ENCODE results near the gene LRP4. TPM values are rescaled to one million over a fixed set of nuclear protein-coding genes. Genes with fewer than 3 reads are reported as not detected.
"Not testable (repeated sequence)": the region's sequence is repeated elsewhere in the genome, so short reads cannot be mapped to it uniquely, and the experiment has no call there.

The LRP4 gene
- total RNA-seq, 1 experiment from 2014 or later, result 0.87 TPM

DNA sequence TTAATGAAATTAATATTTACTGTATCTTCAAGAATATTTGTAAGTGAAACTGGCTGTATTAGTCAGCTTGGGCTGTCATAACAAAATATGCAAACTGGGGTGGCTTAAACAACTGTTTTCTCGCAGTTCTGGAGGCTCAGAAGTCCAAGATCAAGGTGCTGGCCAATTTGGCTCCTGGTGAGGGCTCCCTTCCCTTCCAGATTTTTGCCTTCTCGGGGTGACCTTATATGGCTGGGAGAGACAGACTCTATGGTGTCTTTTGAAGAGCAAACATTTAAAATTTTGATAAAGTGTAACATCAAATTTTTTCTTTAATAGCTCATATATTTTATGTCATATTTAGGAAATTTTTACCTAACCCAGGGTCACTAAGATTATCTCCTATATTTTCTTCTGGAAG, 48.4 kb upstream of the LRP4 start:
- H3K9me3 ChIP-seq (ENCODE audit: low read length), result no peaks in the 10 kb centered on the region
- ChIA-PET POLR2A (ENCODE audit: unreplicated experiment) (interaction anchor here (0.6 kb wide), 1 partner anchor 14 kb away, joined by 7 read pairs; no protein-coding TSS in a partner anchor), CTCF (no interaction called here)
- no peaks in the 10 kb centered on the region for H3K36me3 ChIP-seq (ENCODE audit: low read depth, low read length)
- ATAC-seq (no peak), DNase-seq (no peak)
- no peaks in the 10 kb centered on the region for H4K20me1 ChIP-seq (ENCODE audit: low read length)
- H3K27me3 ChIP-seq (ENCODE audit: low read length), result no peaks in the 10 kb centered on the region
- BruUV-seq (replicated peaks), result no TSS peak
- no peak for TF ChIP-seq EZH2 (IDR thresholded peaks at IDR 0.05; ENCODE audit: low read length, unreplicated experiment)
- no peak for TF ChIP-seq CTCF (conservative IDR thresholded peaks at IDR 0.05; ENCODE audit: low read depth, low read length)
- no peak for TF ChIP-seq EZH2phosphoT487 (IDR thresholded peaks at IDR 0.05; ENCODE audit: borderline replicate concordance, low read length)
- no peaks in the 10 kb centered on the region for H3F3A ChIP-seq (ENCODE audit: low read length, unreplicated experiment)
- H3K9me2 ChIP-seq (replicated peaks; ENCODE audit: low read length), result no peaks in the 10 kb centered on the region
- H3K4me3 ChIP-seq (ENCODE audit: low read length), result no peak overlapping the region
- no peak overlapping the region for H2AFZ ChIP-seq (ENCODE audit: low read length)
- no peak overlapping the region for H3K27ac ChIP-seq (ENCODE audit: low read length)
- no peaks in the 10 kb centered on the region for H3K4me1 ChIP-seq (ENCODE audit: insufficient read depth, low read length)
- H3K79me2 ChIP-seq (ENCODE audit: low read length), result no peaks in the 10 kb centered on the region
- no peak overlapping the region for H3K4me2 ChIP-seq (ENCODE audit: low read length)
- no peak overlapping the region for H3K9ac ChIP-seq (ENCODE audit: low read length)
- intact Hi-C loops (cut with micrococcal nuclease), result no loop called here

DNA sequence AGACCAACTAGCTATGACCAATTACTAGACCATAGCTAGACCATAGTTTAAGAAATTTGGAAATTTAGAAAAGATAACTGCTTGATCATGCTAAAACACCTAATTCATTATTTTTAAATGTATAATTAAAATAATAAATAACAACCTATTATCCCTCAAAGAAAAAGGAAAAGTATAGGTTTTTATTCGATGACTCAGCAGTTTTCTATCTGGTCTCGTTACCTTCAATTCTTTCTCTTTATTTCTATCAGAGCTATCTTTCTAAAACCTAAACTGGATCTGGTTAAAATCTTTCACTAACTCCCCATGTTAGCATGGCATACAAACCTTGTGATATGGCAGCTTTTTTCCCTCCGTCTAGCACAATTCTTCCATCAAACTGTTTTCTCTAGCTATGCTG, 45.5 kb upstream of the LRP4 start:
- Histone ChIP-seq H3K4me3 (ENCODE audit: low read length) (no peak overlapping the region), H3K27me3 (ENCODE audit: low read length) (no peaks in the 10 kb centered on the region), H3K4me2 (ENCODE audit: low read length) (no peak overlapping the region), H3K36me3 (ENCODE audit: low read depth, low read length) (no peaks in the 10 kb centered on the region), H3F3A (ENCODE audit: low read length, unreplicated experiment) (no peaks in the 10 kb centered on the region), H2AFZ (ENCODE audit: low read length) (no peak overlapping the region), H3K79me2 (ENCODE audit: low read length) (no peaks in the 10 kb centered on the region), H3K9me3 (ENCODE audit: low read length) (no peaks in the 10 kb centered on the region), H3K27ac (ENCODE audit: low read length) (no peak overlapping the region), H4K20me1 (ENCODE audit: low read length) (no peaks in the 10 kb centered on the region), H3K4me1 (ENCODE audit: insufficient read depth, low read length) (no peaks in the 10 kb centered on the region), H3K9ac (ENCODE audit: low read length) (no peak overlapping the region), H3K9me2 (replicated peaks; ENCODE audit: low read length) (no peaks in the 10 kb centered on the region)
- TF ChIP-seq EZH2phosphoT487 (IDR thresholded peaks at IDR 0.05; ENCODE audit: borderline replicate concordance, low read length) (no peak), CTCF (conservative IDR thresholded peaks at IDR 0.05; ENCODE audit: low read depth, low read length) (no peak), EZH2 (IDR thresholded peaks at IDR 0.05; ENCODE audit: low read length, unreplicated experiment) (no peak)
- DNase-seq (no peak), ATAC-seq (no peak)
- ChIA-PET POLR2A (ENCODE audit: unreplicated experiment) (no interaction called here), CTCF (interaction anchor here (0.5 kb wide), 1 partner anchor 98 kb away, joined by 3 read pairs; no protein-coding TSS in a partner anchor)
- no TSS peak for BruUV-seq (replicated peaks)
- intact Hi-C loops (cut with micrococcal nuclease), result no loop called here

GRCh38 chr11:46961886-46962285, 43.5 kb upstream of the LRP4 start:
- H3K9ac ChIP-seq (ENCODE audit: low read length); H3K79me2 ChIP-seq (ENCODE audit: low read length); H4K20me1 ChIP-seq (ENCODE audit: low read length); H3K36me3 ChIP-seq (ENCODE audit: low read depth, low read length); H3K27me3 ChIP-seq (ENCODE audit: low read length); ATAC-seq; H3K27ac ChIP-seq (ENCODE audit: low read length); H3K4me1 ChIP-seq (ENCODE audit: insufficient read depth, low read length); H2AFZ ChIP-seq (ENCODE audit: low read length); DNase-seq; H3K4me3 ChIP-seq (ENCODE audit: low read length); intact Hi-C loops (cut with micrococcal nuclease); H3K9me3 ChIP-seq (ENCODE audit: low read length); H3K4me2 ChIP-seq (ENCODE audit: low read length); H3F3A ChIP-seq (ENCODE audit: low read length, unreplicated experiment); POLR2A ChIA-PET (ENCODE audit: unreplicated experiment); BruUV-seq (replicated peaks); H3K9me2 ChIP-seq (replicated peaks; ENCODE audit: low read length); CTCF ChIA-PET: not testable (repeated sequence)

All from PC-3 (cell line).